Activated T-cell treated with anti-CD3 and anti-CD28 coated beads, Interleukin-2, amount 50 U/mL, for 72 hours (primary cell): Measurements from ENCODE around the gene MANBA. TPM values are rescaled to one million over a fixed set of nuclear protein-coding genes. Genes with fewer than 3 reads are reported as not detected.
A peak's percentile ranks its signal among the peaks of the same experiment; 100 is the strongest.
"Not testable (repeated sequence)": the region's sequence is repeated elsewhere in the genome, so short reads cannot be mapped to it uniquely, and the experiment has no call there.

Source experiments
- ATAC-seq, 2 donors: fragments of 150-1000 bp; cut with Tn5 transposase; replicated peaks in 1 of 2; 2 replicates each; pipeline ENCODE4 v1.10.0; 2021; ENCODE audit warnings: moderate library complexity in 2 of 2, mild to moderate bottlenecking in 1 of 2
- DNase-seq, 2 donors: peaks; one replicate each; pipeline ENCODE4 v3.0.0; 2021 to 2022; ENCODE audit warnings: mixed read lengths in 1 of 2
- H3K27ac Mint-ChIP-seq: one replicate; pipeline ENCODE4 v1.8.0; 2022; ENCODE audit warnings: mild to moderate bottlenecking, moderate library complexity, mixed read lengths
- H3K27me3 Mint-ChIP-seq: one replicate; pipeline ENCODE4 v1.8.0; 2022; ENCODE audit warnings: low read depth, mixed read lengths
- H3K36me3 Mint-ChIP-seq, 2 donors: one replicate each; pipeline ENCODE4 v1.8.0; 2022; ENCODE audit warnings: mixed read lengths in 2 of 2, mild to moderate bottlenecking in 1 of 2; ENCODE audit not compliant: insufficient read depth in 2 of 2
- H3K4me1 Mint-ChIP-seq: one replicate; pipeline ENCODE4 v1.8.0; 2022; ENCODE audit warnings: low read depth, mixed read lengths
- H3K4me3 Mint-ChIP-seq, 2 donors: one replicate each; pipeline ENCODE4 v1.8.0; 2022; ENCODE audit warnings: mild to moderate bottlenecking in 2 of 2, mixed read lengths in 2 of 2, moderate library complexity in 2 of 2
- H3K9me3 Mint-ChIP-seq, 2 donors: one replicate each; pipeline ENCODE4 v1.8.0; 2022; ENCODE audit warnings: mixed read lengths in 2 of 2
- total RNA-seq, 2 donors: library from RNA; stranded (reverse); gene quantifications; one replicate each; pipeline ENCODE4 v1.2.3, GENCODE V29; 2022

Gene MANBA
- total RNA-seq, 2 donors from 2014 or later, result 14.8 to 16.8 TPM

- Mint-ChIP-seq H3K27me3 (no peaks in the 10 kb centered on the region), H3K27ac (no peak overlapping the region), H3K9me3 (no peaks in the 10 kb centered on the region), H3K36me3 (peaks cover 0 to 3% of the 10 kb centered on the region in 2 donors), H3K4me1 (peaks cover 48% of the 10 kb centered on the region), H3K4me3 (no peak overlapping the region)
- no peak for ATAC-seq
- DNase-seq, result no peak
Observed at GRCh38 chr4:102633100-102633499, 127.7 kb downstream of the MANBA start.

- Mint-ChIP-seq H3K36me3 (peaks cover 0 to 3% of the 10 kb centered on the region in 2 donors), H3K4me3 (no peak overlapping the region), H3K27me3 (no peaks in the 10 kb centered on the region), H3K27ac (no peak overlapping the region), H3K4me1 (peaks cover 54% of the 10 kb centered on the region), H3K9me3 (no peaks in the 10 kb centered on the region)
- ATAC-seq (no peak), DNase-seq (no peak)
Observed at GRCh38 chr4:102632241-102633065, 128.3 kb downstream of the MANBA start.

- Mint-ChIP-seq H3K4me3 (no peak overlapping the region), H3K9me3 (no peaks in the 10 kb centered on the region), H3K27me3 (no peaks in the 10 kb centered on the region), H3K36me3 (peaks cover 0 to 3% of the 10 kb centered on the region in 2 donors), H3K27ac (no peak overlapping the region), H3K4me1 (peaks cover 62% of the 10 kb centered on the region)
- ATAC-seq (no peak), DNase-seq (no peak)
Observed at GRCh38 chr4:102631616-102632015, 129.2 kb downstream of the MANBA start.

GRCh38 chr4:102629673-102630072, 131.1 kb downstream of the MANBA start:
- Mint-ChIP-seq H3K27ac (no peak overlapping the region), H3K4me3 (peak overlapping the region; percentile 33 to 50), H3K36me3 (peaks cover 0 to 3% of the 10 kb centered on the region in 2 donors), H3K27me3 (no peaks in the 10 kb centered on the region), H3K9me3 (no peaks in the 10 kb centered on the region), H3K4me1 (peaks cover 72% of the 10 kb centered on the region)
- DNase-seq (peak in 1 of 2 donors; percentile 52), ATAC-seq (peak in 1 of 2 donors; percentile 14)

GRCh38 chr4:102627831-102628523, 132.8 kb downstream of the MANBA start:
- peak; percentile 87 to 88 for ATAC-seq
- H3K4me1 Mint-ChIP-seq, result peaks cover 78% of the 10 kb centered on the region
- H3K27me3 Mint-ChIP-seq, result no peaks in the 10 kb centered on the region
- H3K9me3 Mint-ChIP-seq, result no peaks in the 10 kb centered on the region
- H3K36me3 Mint-ChIP-seq, result peaks cover 0 to 3% of the 10 kb centered on the region in 2 donors
- peak overlapping the region; percentile 65 to 74 for H3K4me3 Mint-ChIP-seq
- H3K27ac Mint-ChIP-seq, result peak overlapping the region; percentile 18
- peak; percentile 46 to 57 for DNase-seq

- H3K27ac Mint-ChIP-seq, result peak overlapping the region; percentile 61
- DNase-seq (peak; percentile 74 to 78), ATAC-seq (peak; percentile 62 to 78)
- H3K4me3 Mint-ChIP-seq, result peak overlapping the region; percentile 87 to 89
- H3K27me3 Mint-ChIP-seq, result no peaks in the 10 kb centered on the region
- H3K4me1 Mint-ChIP-seq, result peaks cover 71% of the 10 kb centered on the region
- no peaks in the 10 kb centered on the region for H3K36me3 Mint-ChIP-seq
- H3K9me3 Mint-ChIP-seq, result no peaks in the 10 kb centered on the region
Observed at GRCh38 chr4:102625232-102625930, 135.4 kb downstream of the MANBA start.

GRCh38 chr4:102624505-102624904, 136.3 kb downstream of the MANBA start:
- Mint-ChIP-seq H3K9me3 (no peaks in the 10 kb centered on the region), H3K27me3 (no peaks in the 10 kb centered on the region), H3K4me3 (peak overlapping the region in 1 of 2 donors; percentile 87), H3K36me3 (no peaks in the 10 kb centered on the region), H3K27ac (no peak overlapping the region), H3K4me1 (peaks cover 69% of the 10 kb centered on the region)
- DNase-seq (no peak), ATAC-seq (no peak)

GRCh38 chr4:102623622-102624021, 137.1 kb downstream of the MANBA start:
- no peaks in the 10 kb centered on the region for H3K27me3 Mint-ChIP-seq
- DNase-seq (no peak), ATAC-seq (no peak)
- H3K36me3 Mint-ChIP-seq, result peaks cover 0 to under 1% of the 10 kb centered on the region in 2 donors
- no peak overlapping the region for H3K27ac Mint-ChIP-seq
- peaks cover 69% of the 10 kb centered on the region for H3K4me1 Mint-ChIP-seq
- no peaks in the 10 kb centered on the region for H3K9me3 Mint-ChIP-seq
- no peak overlapping the region for H3K4me3 Mint-ChIP-seq

GRCh38 chr4:102620697-102621497, 139.9 kb downstream of the MANBA start:
- H3K4me1 Mint-ChIP-seq, result peaks cover 62% of the 10 kb centered on the region
- H3K36me3 Mint-ChIP-seq, result peaks cover 6 to 12% of the 10 kb centered on the region in 2 donors
- peak overlapping the region; percentile 20 for H3K27ac Mint-ChIP-seq
- DNase-seq, result no peak
- H3K9me3 Mint-ChIP-seq, result no peaks in the 10 kb centered on the region
- H3K4me3 Mint-ChIP-seq, result no peak overlapping the region
- H3K27me3 Mint-ChIP-seq, result no peaks in the 10 kb centered on the region
- peak; percentile 15 to 16 for ATAC-seq

- Mint-ChIP-seq H3K4me3 (peak overlapping the region; percentile 37 to 66), H3K36me3 (peaks cover 10 to 21% of the 10 kb centered on the region in 2 donors), H3K27ac (peak overlapping the region; percentile 95), H3K4me1 (peaks cover 64% of the 10 kb centered on the region)
- DNase-seq, result peak in 1 of 2 donors; percentile 56
- not testable (repeated sequence) for H3K9me3 Mint-ChIP-seq, H3K27me3 Mint-ChIP-seq
- ATAC-seq, result peak; percentile 86 to 88
Observed at GRCh38 chr4:102619776-102620631, 140.8 kb downstream of the MANBA start.

- Mint-ChIP-seq H3K4me1 (peaks cover 64% of the 10 kb centered on the region), H3K4me3 (peak overlapping the region in 1 of 2 donors; percentile 37), H3K27ac (peak overlapping the region; percentile 95), H3K36me3 (peaks cover 19 to 30% of the 10 kb centered on the region in 2 donors)
- not testable (repeated sequence) for H3K27me3 Mint-ChIP-seq, DNase-seq, ATAC-seq, H3K9me3 Mint-ChIP-seq
Observed at GRCh38 chr4:102619021-102619420, 141.7 kb downstream of the MANBA start.
